CD14-positive monocyte (primary cell): ENCODE results near the gene NDFIP1. TPM values are rescaled to one million over a fixed set of nuclear protein-coding genes. Genes with fewer than 3 reads are reported as not detected.

ENCODE experiments used
- DNase-seq, 3 donors: peaks; one replicate each; pipeline ENCODE4 v3.0.0-alpha.2; 2011 to 2022
- H2AFZ ChIP-seq: 2 replicates; pipeline ENCODE4 v1.6.0; 2012; ENCODE audit warnings: mild to moderate bottlenecking, low read depth, low read length, inconsistent platforms; ENCODE audit not compliant: insufficient read depth, poor library complexity, severe bottlenecking
- H3K27ac ChIP-seq, 2 donors: 1 replicate in 1 of 2; 2 replicates in 1 of 2; pipeline ENCODE4 v1.5.1; 2012 to 2013; ENCODE audit warnings: low read length in 2 of 2, control low read depth in 1 of 2, inconsistent platforms in 1 of 2, low read depth in 1 of 2, mild to moderate bottlenecking in 1 of 2
- H3K27me3 ChIP-seq, 2 donors: one replicate each; pipeline versions ENCODE4 v1.6.0 to v1.6.1; 2011 to 2013; ENCODE audit warnings: low read length in 2 of 2; ENCODE audit not compliant: control insufficient read depth in 2 of 2, insufficient read depth in 2 of 2
- H3K36me3 ChIP-seq, 2 donors: replicated peaks in 1 of 2; 1 replicate in 1 of 2; 2 replicates in 1 of 2; pipeline versions ENCODE4 v1.5.1 to v1.6.1; 2012 to 2013; ENCODE audit warnings: low read length in 2 of 2, control low read depth in 1 of 2, inconsistent platforms in 1 of 2, mild to moderate bottlenecking in 1 of 2; ENCODE audit not compliant: insufficient read depth in 2 of 2, control insufficient read depth in 1 of 2
- H3K4me1 ChIP-seq, 2 donors: 1 replicate in 1 of 2; 2 replicates in 1 of 2; pipeline versions ENCODE4 v1.5.1 to v1.6.1; 2012 to 2013; ENCODE audit warnings: low read length in 2 of 2, control low read depth in 1 of 2, inconsistent platforms in 1 of 2, mild to moderate bottlenecking in 1 of 2, moderate library complexity in 1 of 2; ENCODE audit not compliant: insufficient read depth in 2 of 2, control insufficient read depth in 1 of 2
- H3K4me2 ChIP-seq: replicated peaks from 2 replicates; pipeline ENCODE3; 2012; ENCODE audit warnings: low read length, moderate library complexity, mild to moderate bottlenecking; ENCODE audit not compliant: poor library complexity, severe bottlenecking; ENCODE audit errors: extremely low read depth
- H3K4me3 ChIP-seq, 3 experiments: fragments of 200-600 bp in 1 of 3; sonication (generic) in 1 of 3; replicated peaks in 1 of 3; 1 replicate in 2 of 3; 2 replicates in 1 of 3; pipeline ENCODE4 v1.5.1; 2011 to 2013; ENCODE audit warnings: low read length in 3 of 3, mild to moderate bottlenecking in 3 of 3, control low read depth in 2 of 3, low read depth in 2 of 3, inconsistent platforms in 1 of 3, moderate library complexity in 1 of 3
- H3K79me2 ChIP-seq: 2 replicates; pipeline ENCODE4 v1.6.0; 2012; ENCODE audit warnings: mild to moderate bottlenecking, control low read depth, inconsistent platforms, low read length, moderate library complexity; ENCODE audit not compliant: insufficient read depth
- H3K9ac ChIP-seq: 2 replicates; pipeline ENCODE4 v1.6.0; 2017; ENCODE audit warnings: low read length, mild to moderate bottlenecking; ENCODE audit not compliant: insufficient read depth, poor library complexity, severe bottlenecking
- H3K9me3 ChIP-seq, 2 donors: replicated peaks in 1 of 2; 1 replicate in 1 of 2; 2 replicates in 1 of 2; pipeline versions ENCODE4 v1.5.1 to v1.6.1; 2012 to 2013; ENCODE audit warnings: low read length in 2 of 2, control low read depth in 1 of 2; ENCODE audit not compliant: control insufficient read depth in 1 of 2, insufficient read depth in 1 of 2
- H4K20me1 ChIP-seq: 2 replicates; pipeline ENCODE4 v1.6.0; 2012; ENCODE audit warnings: mild to moderate bottlenecking, low read length, control low read depth, moderate library complexity; ENCODE audit not compliant: insufficient read depth
- H3K27ac Mint-ChIP-seq, 7 donors: one replicate each; pipeline ENCODE4 v1.8.0; 2020; ENCODE audit warnings: mild to moderate bottlenecking in 7 of 7, mixed read lengths in 7 of 7, moderate library complexity in 6 of 7, inconsistent platforms in 2 of 7
- H3K27me3 Mint-ChIP-seq, 3 donors: one replicate each; pipeline ENCODE4 v1.8.0; 2021 to 2022; ENCODE audit warnings: low read depth in 3 of 3, mild to moderate bottlenecking in 3 of 3, mixed read lengths in 3 of 3, moderate library complexity in 3 of 3, inconsistent platforms in 1 of 3
- H3K36me3 Mint-ChIP-seq, 2 donors: one replicate each; pipeline ENCODE4 v1.8.0; 2020; ENCODE audit warnings: mixed read lengths in 2 of 2, inconsistent platforms in 1 of 2, mild to moderate bottlenecking in 1 of 2
- H3K4me1 Mint-ChIP-seq: one replicate; pipeline ENCODE4 v1.8.0; 2020; ENCODE audit warnings: mild to moderate bottlenecking, mixed read lengths
- H3K4me3 Mint-ChIP-seq, 2 donors: one replicate each; pipeline ENCODE4 v1.8.0; 2020; ENCODE audit warnings: mild to moderate bottlenecking in 2 of 2, mixed read lengths in 2 of 2, moderate library complexity in 1 of 2
- H3K9me3 Mint-ChIP-seq, 7 donors: one replicate each; pipeline ENCODE4 v1.8.0; 2020 to 2022; ENCODE audit warnings: mixed read lengths in 7 of 7, mild to moderate bottlenecking in 6 of 7, moderate library complexity in 6 of 7, inconsistent platforms in 2 of 7
- CTCF ChIP-seq: fragments of 200-600 bp; IDR thresholded peaks from one replicate; pipeline ENCODE4 v1.8.0; 2022; ENCODE audit warnings: antibody characterized with exemption, mild to moderate bottlenecking
- WGBS: methylation state at CpG from one replicate; pipeline ENCODE4 v1.1.5; 2013; ENCODE audit warnings: missing lambda C conversion rate; ENCODE audit not compliant: insufficient coverage; 5-methylcytosine and 5-hydroxymethylcytosine counted together
- intact Hi-C, 2 donors: fragments of 100-400 bp; cut with micrococcal nuclease; formaldehyde crosslinking; loops; one replicate each; pipeline versions ENCODE4 v1.15.0 to v1.15.1; 2023
- polyA plus RNA-seq, 3 donors: library from polyadenylated mRNA; depleted of rRNA in 1 of 3; unstranded in 2 of 3; stranded (reverse) in 1 of 3; fragments of 300-500 nt in 2 of 3; fragments of >200 nt in 1 of 3; fragmentation: Illumina TruSeq in 2 of 3; gene quantifications; 1 replicate in 2 of 3; 2 replicates in 1 of 3; pipeline ENCODE4 v1.2.3, GENCODE V29; 2012 to 2021

NDFIP1 gene
- polyA plus RNA-seq, 3 donors = 18.4 to 44.4 (median 44.0) TPM

DNA sequence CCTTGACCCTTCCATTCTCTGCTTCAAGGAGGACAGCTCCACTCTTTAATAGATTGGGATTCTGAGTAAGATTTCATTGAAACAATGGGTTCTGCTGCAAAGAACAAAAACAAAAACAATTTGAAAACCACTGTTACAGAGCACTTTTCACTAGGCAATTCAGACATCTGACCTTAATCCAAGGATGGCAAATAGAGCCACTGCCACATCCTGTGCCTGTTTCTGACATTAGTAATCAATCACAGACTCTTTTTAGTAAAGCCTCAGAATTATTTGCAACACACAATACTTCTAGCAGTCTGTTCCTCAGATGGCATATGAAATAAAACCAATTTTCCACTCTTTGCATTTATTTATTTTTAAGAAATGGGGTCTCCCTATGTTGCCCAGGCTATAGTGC lies 37.8 kb upstream of the NDFIP1 start:
- no peak for DNase-seq
- Mint-ChIP-seq H3K4me1 (peaks cover 6% of the 10 kb centered on the region), H3K4me3 (no peak overlapping the region), H3K27ac (no peak overlapping the region), H3K27me3 (peaks cover 4 to 17% (median 13%) of the 10 kb centered on the region in 3 donors), H3K9me3 (peaks cover 0 to 5% (median 0%) of the 10 kb centered on the region in 7 donors), H3K36me3 (no peaks in the 10 kb centered on the region)
- Histone ChIP-seq H2AFZ (no peak overlapping the region), H3K9me3 (no peaks in the 10 kb centered on the region), H3K4me2 (no peak overlapping the region), H3K4me3 (no peak overlapping the region), H3K9ac (no peak overlapping the region), H3K79me2 (no peaks in the 10 kb centered on the region), H4K20me1 (no peaks in the 10 kb centered on the region), H3K36me3 (no peaks in the 10 kb centered on the region), H3K27me3 (peaks cover 0 to 3% of the 10 kb centered on the region in 2 donors), H3K27ac (no peak overlapping the region), H3K4me1 (peaks cover 3 to 6% of the 10 kb centered on the region in 2 donors)
- intact Hi-C loops = no loop called here
- TF ChIP-seq CTCF = no peak

- peaks cover 6% of the 10 kb centered on the region for H3K4me1 Mint-ChIP-seq
- intact Hi-C loops = no loop called here
These were observed 36.1 kb upstream of the NDFIP1 start for GRCh38 chr5:142072488-142072887.

More at GRCh38 chr5:142072488-142072887, 36.1 kb upstream of the NDFIP1 start:
- H3K79me2 ChIP-seq = no peaks in the 10 kb centered on the region
- no peak overlapping the region for H3K4me3 ChIP-seq
- no peaks in the 10 kb centered on the region for H3K27me3 ChIP-seq
- no peak overlapping the region for H3K4me2 ChIP-seq
- WGBS = no CpG with 5 or more reads among the region's 3 CpGs
- H3K9me3 Mint-ChIP-seq = peaks cover 0 to 5% (median 0%) of the 10 kb centered on the region in 7 donors
- no peaks in the 10 kb centered on the region for H3K9me3 ChIP-seq
- no peak overlapping the region for H3K27ac ChIP-seq
- H3K36me3 Mint-ChIP-seq = no peaks in the 10 kb centered on the region
- H3K36me3 ChIP-seq = no peaks in the 10 kb centered on the region
- DNase-seq = peak in 2 of 3 donors; percentile 7 to 24
- H3K9ac ChIP-seq = no peak overlapping the region
- H3K27me3 Mint-ChIP-seq = peaks cover 4 to 12% (median 7%) of the 10 kb centered on the region in 3 donors
- H3K27ac Mint-ChIP-seq = no peak overlapping the region
- no peak for TF ChIP-seq CTCF
- H3K4me1 ChIP-seq = peaks cover 3 to 6% of the 10 kb centered on the region in 2 donors
- peak overlapping the region in 1 of 2 donors; percentile 4 for H3K4me3 Mint-ChIP-seq
- no peak overlapping the region for H2AFZ ChIP-seq
- no peaks in the 10 kb centered on the region for H4K20me1 ChIP-seq
